ENCODE results near the gene CACNA2D1. TPM values are rescaled to one million over a fixed set of nuclear protein-coding genes. Genes with fewer than 3 reads are reported as not detected.
A peak's percentile ranks its signal among the peaks of the same experiment; 100 is the strongest.

The CACNA2D1 gene
- total RNA-seq, 1 donor from 2014 or later: 20.7 TPM

- Mint-ChIP-seq H3K36me3 (ENCODE audit: low read depth, unreplicated experiment) (no peaks in the 10 kb centered on the region), H3K9me3 (ENCODE audit: unreplicated experiment) (no peaks in the 10 kb centered on the region), H3K4me1 (ENCODE audit: unreplicated experiment) (peaks cover 21% of the 10 kb centered on the region), H3K4me3 (ENCODE audit: unreplicated experiment) (no peak overlapping the region), H3K27me3 (ENCODE audit: unreplicated experiment) (no peaks in the 10 kb centered on the region), H3K27ac (ENCODE audit: unreplicated experiment) (no peak overlapping the region)
- no peak for DNase-seq (ENCODE audit: low spot score)
- TF ChIP-seq CTCF (IDR thresholded peaks at IDR 0.05; ENCODE audit: unreplicated experiment): no peak
Measured at GRCh38 chr7:82270870-82271269, 172.7 kb downstream of the CACNA2D1 start.

- H3K36me3 Mint-ChIP-seq (ENCODE audit: low read depth, unreplicated experiment): no peaks in the 10 kb centered on the region
- peak overlapping the region; percentile 22 for H3K27ac Mint-ChIP-seq (ENCODE audit: unreplicated experiment)
- H3K27me3 Mint-ChIP-seq (ENCODE audit: unreplicated experiment): no peaks in the 10 kb centered on the region
- no peaks in the 10 kb centered on the region for H3K9me3 Mint-ChIP-seq (ENCODE audit: unreplicated experiment)
- TF ChIP-seq CTCF (IDR thresholded peaks at IDR 0.05; ENCODE audit: unreplicated experiment): no peak
- no peak for DNase-seq (ENCODE audit: low spot score)
- H3K4me3 Mint-ChIP-seq (ENCODE audit: unreplicated experiment): no peak overlapping the region
- peaks cover 27% of the 10 kb centered on the region for H3K4me1 Mint-ChIP-seq (ENCODE audit: unreplicated experiment)
Measured at GRCh38 chr7:82268632-82269031, 174.9 kb downstream of the CACNA2D1 start.

GRCh38 chr7:82266081-82266480 lies 177.5 kb downstream of the CACNA2D1 start:
- H3K27me3 Mint-ChIP-seq (ENCODE audit: unreplicated experiment): peaks cover 1% of the 10 kb centered on the region
- peaks cover 28% of the 10 kb centered on the region for H3K4me1 Mint-ChIP-seq (ENCODE audit: unreplicated experiment)
- DNase-seq (ENCODE audit: low spot score): no peak

GRCh38 chr7:82264783-82265305 lies 178.7 kb downstream of the CACNA2D1 start:
- TF ChIP-seq CTCF (IDR thresholded peaks at IDR 0.05; ENCODE audit: unreplicated experiment): no peak
- Mint-ChIP-seq H3K9me3 (ENCODE audit: unreplicated experiment) (no peaks in the 10 kb centered on the region), H3K4me3 (ENCODE audit: unreplicated experiment) (no peak overlapping the region), H3K36me3 (ENCODE audit: low read depth, unreplicated experiment) (no peaks in the 10 kb centered on the region), H3K27me3 (ENCODE audit: unreplicated experiment) (peaks cover 1% of the 10 kb centered on the region), H3K4me1 (ENCODE audit: unreplicated experiment) (peaks cover 24% of the 10 kb centered on the region), H3K27ac (ENCODE audit: unreplicated experiment) (no peak overlapping the region)
- no peak for DNase-seq (ENCODE audit: low spot score)

More at GRCh38 chr7:82266081-82266480, 177.5 kb downstream of the CACNA2D1 start:
- no peaks in the 10 kb centered on the region for H3K9me3 Mint-ChIP-seq (ENCODE audit: unreplicated experiment)
- no peak overlapping the region for H3K27ac Mint-ChIP-seq (ENCODE audit: unreplicated experiment)
- H3K4me3 Mint-ChIP-seq (ENCODE audit: unreplicated experiment): no peak overlapping the region
- no peak for TF ChIP-seq CTCF (IDR thresholded peaks at IDR 0.05; ENCODE audit: unreplicated experiment)
- H3K36me3 Mint-ChIP-seq (ENCODE audit: low read depth, unreplicated experiment): no peaks in the 10 kb centered on the region

- Mint-ChIP-seq H3K4me3 (ENCODE audit: unreplicated experiment) (no peak overlapping the region), H3K36me3 (ENCODE audit: low read depth, unreplicated experiment) (no peaks in the 10 kb centered on the region), H3K9me3 (ENCODE audit: unreplicated experiment) (no peaks in the 10 kb centered on the region), H3K27me3 (ENCODE audit: unreplicated experiment) (peaks cover 1% of the 10 kb centered on the region), H3K27ac (ENCODE audit: unreplicated experiment) (no peak overlapping the region), H3K4me1 (ENCODE audit: unreplicated experiment) (peaks cover 18% of the 10 kb centered on the region)
- DNase-seq (ENCODE audit: low spot score): no peak
- no peak for TF ChIP-seq CTCF (IDR thresholded peaks at IDR 0.05; ENCODE audit: unreplicated experiment)
Measured at GRCh38 chr7:82263920-82264782, 179.4 kb downstream of the CACNA2D1 start.

All from endothelial cell (in vitro differentiated cells).